Forelimb muscle (tissue), 1 donor: ENCODE data around the gene RCBTB2. TPM values are rescaled to one million over a fixed set of nuclear protein-coding genes. Genes with fewer than 3 reads are reported as not detected.
A peak's percentile ranks its signal among the peaks of the same experiment; 100 is the strongest.
"Not testable (repeated sequence)": the region's sequence is repeated elsewhere in the genome, so short reads cannot be mapped to it uniquely, and the experiment has no call there.

ENCODE experiments used
- DNase-seq: peaks from one replicate; pipeline ENCODE4 v3.0.0-alpha.2; 2013; ENCODE audit warnings: low read depth
- polyA plus RNA-seq: library from polyadenylated mRNA; unstranded; fragments of 120-200 nt; gene quantifications from one replicate; pipeline ENCODE4 v1.2.1, GENCODE V29; 2013; ENCODE audit not compliant: insufficient read length

The RCBTB2 gene
- polyA plus RNA-seq, 1 donor: 20.6 TPM

DNA sequence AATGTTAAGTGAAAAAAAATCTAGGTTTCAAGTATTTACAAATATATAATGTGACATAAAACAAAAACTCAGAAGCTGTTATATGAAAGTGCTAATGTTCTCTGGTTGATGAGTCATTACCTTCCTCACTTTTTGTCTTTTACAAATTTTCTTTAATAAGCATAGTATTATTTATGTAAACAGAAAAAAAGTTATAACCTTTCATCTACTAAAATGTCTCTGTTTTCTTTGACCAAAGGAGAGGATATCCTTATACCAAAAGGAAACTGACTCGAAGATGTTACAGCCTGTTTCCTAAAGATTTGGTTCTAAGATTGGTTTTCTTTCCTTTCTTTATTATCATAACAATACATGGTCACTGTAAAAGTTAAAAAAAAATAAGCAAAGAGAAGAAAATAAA is 38.0 kb downstream of the RCBTB2 start:
- DNase-seq: no peak

DNA sequence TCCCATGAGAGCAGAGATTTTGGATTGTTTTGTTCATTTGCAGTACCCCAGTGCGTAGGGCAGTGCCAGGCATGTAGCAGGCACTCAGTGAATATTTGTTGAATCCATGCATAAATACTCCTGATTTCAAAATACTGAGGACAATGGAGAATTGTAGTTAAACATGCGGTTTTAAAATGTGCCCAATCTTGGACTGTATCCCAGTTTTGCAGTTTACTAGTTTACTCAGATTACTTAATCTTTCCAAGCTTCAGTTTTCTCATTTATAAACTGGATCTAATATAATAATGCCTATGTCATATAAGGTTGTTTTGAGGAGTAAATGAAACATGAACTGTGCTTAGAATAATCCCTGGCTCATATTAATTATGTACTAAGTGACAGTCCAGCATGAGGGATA is 39.0 kb downstream of the RCBTB2 start:
- DNase-seq: no peak

DNA sequence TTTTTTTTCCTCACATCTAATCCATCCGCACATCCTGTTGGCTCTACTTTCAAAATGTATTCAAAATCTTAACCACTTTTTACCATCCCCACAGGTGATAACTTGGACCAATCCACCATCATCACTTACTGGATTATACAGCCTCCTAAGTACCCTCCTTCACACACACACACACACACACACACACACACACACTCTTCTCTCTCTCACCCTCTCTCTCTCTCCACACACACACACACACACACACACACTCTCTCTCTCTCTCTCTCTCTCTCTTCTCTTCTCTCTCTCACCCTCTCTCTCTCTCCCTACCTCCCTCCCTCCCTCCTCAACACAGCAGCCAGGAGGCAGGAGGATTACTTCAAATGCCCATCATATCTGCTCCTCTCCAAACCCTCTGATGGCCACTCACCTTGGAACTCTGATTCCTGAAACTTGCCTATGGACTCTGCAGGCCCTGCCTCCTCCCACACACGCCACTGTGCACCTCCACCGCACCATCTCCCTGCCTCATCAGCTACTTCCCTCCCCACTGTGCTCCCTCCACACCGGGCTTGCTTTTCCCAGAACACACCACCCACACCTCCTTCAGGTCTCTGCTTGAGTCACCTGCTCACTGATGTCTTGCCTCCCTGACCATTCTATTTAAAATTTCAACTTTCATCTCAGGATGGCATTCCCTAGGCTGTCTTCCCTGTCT is 39.7 kb downstream of the RCBTB2 start:
- no peak for DNase-seq

DNA sequence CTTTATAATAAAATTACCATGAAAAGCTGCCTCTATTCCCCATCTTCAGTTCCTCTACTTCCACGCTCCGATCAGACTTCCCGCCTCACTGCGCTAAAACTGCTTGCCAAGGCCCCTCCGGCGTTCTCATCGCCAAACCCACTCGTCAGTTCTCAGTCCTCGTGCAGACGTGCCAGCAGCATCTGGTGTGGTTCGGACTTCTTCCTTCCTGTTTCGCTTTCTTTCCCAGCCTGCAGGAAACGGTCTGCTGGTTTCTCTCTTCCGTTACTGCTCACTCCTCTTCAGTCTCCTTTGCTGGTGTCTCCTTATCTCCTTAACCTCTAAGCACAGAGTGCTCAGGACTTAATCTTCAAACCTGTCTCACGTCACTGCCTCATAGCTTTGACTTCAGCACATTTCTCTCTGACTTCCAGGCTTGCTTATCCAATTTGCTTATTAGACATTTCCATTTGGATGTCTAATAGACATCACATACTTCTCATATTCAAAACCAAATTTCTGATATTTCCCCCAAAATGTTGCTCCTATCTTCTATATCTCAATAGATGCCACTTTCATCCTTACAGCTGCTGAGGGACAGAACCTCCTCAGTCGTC is 40.3 kb downstream of the RCBTB2 start:
- peak; percentile 47 for DNase-seq

DNA sequence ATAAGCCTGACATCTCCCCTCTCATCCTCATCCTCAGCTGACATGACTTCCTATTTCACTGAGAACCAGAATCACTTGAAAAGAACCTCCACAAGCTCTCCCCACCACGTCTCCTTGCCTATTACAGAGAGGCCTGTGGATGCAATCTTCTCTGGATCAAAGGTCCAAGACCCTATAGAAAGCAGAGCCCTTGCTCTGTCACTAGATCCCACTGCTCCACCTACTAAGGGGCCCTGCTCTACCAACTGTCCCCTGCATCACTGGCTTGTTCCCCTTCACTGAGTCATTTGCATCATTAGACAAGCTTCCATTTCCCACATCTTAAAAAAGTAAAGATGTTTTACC is 40.8 kb downstream of the RCBTB2 start:
- no peak for DNase-seq

DNA sequence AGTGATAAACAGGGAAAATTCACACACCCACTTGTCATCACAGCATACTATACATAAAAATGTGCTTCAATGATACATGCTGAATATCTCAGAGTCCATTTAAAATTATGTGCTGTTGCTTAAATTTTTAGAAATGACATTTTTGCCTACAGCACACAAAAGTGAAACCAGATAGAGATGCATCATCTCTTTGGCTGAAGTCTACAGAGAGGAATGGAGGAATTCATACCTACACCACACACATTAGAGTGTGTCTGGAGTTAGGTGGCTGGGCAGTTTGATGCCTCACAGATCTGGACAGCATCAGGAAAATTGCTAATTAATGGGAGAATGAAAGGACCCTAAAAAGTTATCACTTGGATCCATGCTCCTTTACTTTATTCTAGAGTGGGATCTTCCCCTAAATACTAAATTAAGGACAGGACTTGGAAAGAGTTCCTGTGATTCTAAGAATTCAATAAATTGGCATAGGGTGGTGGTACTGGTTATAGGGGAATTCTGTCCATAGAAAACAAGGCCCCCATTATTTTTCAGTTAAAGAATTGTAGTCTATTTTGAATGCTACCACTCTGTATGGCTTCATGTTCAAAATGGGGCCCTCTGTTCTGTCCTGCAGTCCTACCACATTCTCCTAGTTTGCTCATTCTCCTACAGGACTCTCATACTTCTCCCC is 41.3 kb downstream of the RCBTB2 start:
- no peak for DNase-seq

DNA sequence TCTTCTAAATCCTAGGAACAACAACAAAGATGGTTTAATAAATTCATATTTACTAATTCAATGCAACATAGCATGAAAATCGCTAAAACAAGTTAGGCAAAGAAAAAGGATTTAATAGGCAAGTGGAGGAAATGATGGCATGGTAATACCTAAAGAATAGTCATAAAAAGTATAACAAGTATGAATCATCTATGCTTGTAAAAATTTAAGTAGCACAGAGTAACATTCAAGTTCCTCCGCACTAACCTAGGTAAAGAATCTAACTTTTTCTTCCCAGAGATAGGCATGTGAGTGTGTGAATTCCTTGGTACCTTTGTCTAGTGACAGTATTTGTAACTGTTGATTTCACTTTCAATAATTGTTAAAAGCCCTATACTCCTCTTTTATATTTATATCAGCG is 42.6 kb downstream of the RCBTB2 start:
- no peak for DNase-seq

DNA sequence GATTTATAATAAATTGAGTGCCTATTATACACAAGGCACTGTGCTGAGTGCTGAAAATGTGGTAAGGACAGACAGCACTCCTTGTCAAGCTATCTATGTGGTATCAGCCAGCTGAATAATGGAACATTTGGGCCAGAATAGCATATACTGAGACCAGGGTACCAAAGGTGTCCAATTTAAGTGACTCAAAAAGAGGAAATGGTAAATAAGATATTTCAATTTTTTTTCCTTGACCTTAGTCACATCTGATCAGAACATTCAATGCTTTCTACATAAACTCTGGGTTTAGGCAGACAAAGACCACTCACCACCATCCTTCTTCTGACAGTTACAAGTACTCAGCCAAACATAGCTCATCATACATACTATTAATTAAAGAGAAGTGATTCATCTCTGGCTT is 43.2 kb downstream of the RCBTB2 start:
- DNase-seq: no peak

DNA sequence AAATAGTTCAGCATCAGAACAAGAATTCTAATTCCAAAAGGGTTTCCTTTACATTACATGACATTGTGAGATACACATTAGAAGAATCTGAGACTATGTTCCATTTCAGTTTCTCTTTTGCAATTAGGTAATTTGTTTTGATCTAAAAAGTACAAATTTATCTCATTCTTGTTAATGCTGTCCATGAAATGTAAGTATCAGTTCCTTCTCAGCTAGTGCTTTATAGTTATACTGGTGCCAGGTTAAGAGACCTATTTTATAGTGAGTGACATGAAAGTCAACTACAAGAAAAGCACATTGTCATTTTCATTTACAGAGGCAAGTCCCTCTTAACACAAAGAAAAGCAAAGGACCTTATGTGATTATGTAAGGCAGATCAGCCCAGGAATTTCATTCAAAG is 43.9 kb downstream of the RCBTB2 start:
- DNase-seq: no peak

DNA sequence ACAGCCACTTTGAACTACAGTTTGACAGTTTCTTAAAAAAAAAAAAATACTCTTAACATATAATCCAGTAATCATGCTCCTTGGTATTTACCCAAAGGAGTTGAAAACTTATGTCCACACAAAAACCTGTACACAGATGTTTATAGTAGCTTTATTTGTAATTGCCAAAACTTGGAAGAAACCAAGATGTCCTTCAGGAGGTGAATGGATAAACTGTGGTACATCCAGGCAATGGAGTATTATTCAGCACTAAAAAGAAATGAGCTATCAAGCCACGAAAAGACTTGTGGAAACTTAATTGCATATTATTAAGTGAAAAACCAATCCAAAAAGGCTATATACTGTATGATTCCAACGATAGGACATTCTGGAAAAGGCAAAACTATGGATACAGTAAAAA is 44.9 kb downstream of the RCBTB2 start:
- DNase-seq: no peak

DNA sequence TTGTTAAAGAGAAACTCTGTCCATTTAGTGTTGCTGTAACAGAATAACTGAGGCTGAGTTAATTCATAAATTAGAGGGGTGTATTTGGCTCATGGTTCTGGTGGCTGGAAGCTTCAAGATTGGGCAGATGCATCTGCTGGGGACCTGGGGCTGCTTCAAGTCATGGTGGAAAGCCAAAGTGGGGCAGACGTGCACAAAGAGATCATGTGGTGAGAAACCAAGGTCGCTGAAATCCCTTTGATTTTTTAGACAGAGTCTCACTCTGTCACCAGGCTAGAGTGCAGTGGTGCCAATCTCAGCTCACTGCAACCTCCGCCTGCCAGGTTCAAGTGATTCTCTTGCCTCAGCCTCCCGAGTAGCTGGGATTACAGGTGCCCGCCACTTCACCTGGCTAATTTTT is 46.0 kb downstream of the RCBTB2 start:
- no peak for DNase-seq

DNA sequence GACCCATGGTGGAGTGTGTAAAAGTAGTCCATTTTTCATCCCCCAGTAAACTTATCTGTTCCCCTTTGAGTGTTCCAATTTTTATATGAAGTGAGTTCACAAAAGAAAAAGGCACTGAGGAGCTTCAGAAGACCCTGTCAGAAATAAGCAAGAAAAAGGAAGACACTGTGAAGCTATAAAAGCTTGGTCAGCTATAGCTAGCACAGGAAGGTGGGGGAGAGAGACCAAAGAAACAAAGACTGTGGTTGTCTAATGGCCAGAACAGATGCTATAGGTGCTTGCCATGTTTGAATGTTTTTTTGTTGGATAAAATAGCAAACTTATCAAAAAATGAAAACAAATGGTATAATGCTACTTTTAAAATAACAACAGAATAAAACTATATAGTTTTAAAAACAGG is 46.5 kb downstream of the RCBTB2 start:
- DNase-seq: no peak

DNA sequence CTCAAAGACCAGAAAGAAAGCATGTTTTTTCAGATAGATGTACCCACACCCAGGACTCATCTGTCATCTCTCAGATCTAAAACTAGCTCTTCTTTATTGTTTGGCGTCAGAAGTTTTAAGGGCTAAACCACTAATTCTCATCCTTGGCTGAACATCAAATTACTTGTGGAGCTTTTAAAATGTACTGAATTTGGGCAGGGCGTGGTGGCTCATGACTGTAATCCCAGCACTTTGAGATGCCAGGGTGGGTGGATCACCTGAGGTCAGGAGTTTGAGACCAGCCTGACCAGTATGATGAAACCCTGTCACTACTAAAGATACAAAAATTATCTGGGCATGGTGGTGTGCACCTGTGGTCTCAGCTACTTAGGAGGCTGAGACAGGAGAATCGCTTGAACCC is 47.4 kb downstream of the RCBTB2 start:
- DNase-seq: no peak

DNA sequence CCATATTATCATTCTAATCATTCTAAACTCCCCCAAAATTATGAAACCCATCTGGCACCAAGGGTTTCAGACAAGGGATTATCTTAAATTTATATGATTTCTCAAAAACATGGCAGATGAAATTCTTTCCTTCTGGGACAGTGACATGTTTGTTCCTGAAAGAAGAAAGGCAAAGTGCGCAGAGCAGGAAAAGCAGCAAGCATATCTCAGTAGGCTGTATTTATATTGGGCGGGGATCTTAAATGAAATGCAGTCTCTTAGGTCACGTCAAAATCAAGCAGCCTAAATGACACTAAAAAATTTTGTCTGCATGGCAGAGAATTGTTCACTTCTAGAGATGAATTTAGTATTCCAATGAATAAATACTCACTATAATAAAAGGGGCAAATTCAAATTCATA is 49.3 kb downstream of the RCBTB2 start:
- no peak for DNase-seq

DNA sequence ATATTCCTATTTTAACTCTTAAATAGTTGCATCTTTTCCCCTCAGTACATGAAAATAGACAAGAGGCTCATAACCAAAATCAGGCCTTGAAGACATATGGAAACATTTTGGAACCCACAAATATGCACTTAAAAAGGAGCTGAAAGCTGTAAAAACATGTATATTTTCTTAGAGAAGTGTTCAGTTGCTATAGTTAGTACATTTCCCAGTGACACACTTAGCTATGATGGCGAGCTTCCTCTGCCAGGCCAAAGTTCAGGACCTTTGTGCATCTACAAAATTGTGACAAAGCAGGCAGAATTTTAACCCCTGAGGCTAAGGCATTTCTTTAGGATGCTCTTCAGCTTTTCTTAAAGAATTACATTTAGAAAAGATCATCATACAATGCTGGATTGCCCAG is 54.5 kb downstream of the RCBTB2 start:
- DNase-seq: no peak

DNA sequence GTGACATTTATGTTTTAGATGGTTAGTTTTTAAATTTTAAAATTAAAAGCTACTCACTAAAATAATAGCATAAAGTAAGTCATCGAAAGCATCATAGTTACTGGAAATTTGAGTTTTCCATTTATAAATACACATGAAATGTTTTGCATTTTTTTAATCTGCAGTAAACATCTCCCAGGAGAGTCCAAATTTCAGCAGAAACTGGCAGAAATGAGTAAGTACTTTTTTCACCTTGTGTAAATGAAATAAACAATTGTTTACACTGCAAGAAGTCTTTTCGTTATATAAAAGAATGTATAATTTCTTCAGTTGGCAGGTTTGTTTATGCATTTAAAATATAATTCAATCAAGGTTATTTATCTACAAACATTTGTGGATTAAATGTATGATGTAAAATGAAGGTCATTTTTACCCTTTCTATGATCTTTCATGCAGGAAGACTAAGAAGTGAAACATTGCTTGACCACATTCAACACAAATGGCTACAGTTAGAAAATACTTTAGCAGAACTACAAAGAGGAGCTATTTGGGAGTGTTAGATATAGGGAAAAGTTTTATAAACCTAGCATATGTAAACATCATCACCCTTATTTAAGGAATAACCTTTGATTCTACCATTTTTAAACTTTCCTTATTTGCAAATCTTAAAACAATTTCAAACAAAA is 55.6 kb downstream of the RCBTB2 start:
- no peak for DNase-seq

DNA sequence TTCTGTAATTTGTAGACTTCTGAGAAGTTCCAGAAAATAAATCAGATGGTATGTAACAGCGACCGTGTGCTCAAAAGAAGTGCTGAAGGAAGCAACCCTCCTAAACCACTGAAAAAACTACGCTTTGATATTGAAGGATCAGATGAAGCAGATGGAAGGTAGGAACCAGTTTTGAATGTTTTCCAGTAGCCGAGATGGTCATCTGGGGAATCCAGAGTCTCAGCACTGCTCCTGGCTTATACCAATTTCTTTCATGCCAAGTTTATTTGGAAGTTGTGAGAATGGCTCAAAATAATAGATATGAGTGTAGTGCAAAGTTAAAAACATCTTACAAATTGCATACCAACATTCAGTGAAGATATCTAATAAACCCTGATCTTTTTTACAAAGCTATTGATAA is 56.2 kb downstream of the RCBTB2 start:
- no peak for DNase-seq

DNA sequence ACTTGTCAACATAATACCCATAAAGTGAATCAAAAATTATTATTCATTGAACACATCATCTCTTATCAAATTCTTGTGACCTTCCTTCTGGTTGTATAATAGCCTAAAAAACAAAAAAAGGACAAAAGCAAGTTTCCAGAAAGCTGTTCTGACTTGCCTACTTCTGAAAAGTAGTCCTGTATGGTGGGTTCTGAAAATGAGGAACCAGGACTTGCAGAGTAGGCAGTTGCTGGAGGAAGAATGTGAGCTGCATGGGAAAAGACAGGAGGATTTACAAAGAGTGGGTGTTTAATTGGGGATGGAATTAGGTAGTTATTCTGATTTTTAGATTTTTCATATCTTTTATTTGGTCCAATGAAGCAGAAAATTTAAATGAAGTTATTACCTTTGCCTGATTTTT is 56.7 kb downstream of the RCBTB2 start:
- no peak for DNase-seq

DNA sequence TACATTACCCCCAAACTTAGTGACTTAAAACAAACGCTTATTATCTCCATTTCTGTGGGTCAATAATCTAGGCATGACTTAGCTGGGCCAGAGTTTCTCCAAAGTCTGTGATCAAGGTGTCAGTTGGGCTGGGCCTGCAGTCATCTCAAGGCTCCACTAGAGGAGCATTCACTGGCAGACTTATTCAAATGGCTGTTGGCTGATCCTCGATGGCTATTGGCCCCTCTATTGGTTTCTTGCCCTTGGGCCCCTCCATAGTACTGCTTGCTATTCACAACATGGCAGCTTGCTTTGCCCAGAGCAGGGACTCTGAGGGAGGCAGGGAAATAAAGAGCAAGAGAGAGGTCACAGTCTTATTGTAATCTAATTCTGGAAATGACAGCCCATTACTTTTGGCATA is 57.6 kb downstream of the RCBTB2 start:
- no peak for DNase-seq

DNA sequence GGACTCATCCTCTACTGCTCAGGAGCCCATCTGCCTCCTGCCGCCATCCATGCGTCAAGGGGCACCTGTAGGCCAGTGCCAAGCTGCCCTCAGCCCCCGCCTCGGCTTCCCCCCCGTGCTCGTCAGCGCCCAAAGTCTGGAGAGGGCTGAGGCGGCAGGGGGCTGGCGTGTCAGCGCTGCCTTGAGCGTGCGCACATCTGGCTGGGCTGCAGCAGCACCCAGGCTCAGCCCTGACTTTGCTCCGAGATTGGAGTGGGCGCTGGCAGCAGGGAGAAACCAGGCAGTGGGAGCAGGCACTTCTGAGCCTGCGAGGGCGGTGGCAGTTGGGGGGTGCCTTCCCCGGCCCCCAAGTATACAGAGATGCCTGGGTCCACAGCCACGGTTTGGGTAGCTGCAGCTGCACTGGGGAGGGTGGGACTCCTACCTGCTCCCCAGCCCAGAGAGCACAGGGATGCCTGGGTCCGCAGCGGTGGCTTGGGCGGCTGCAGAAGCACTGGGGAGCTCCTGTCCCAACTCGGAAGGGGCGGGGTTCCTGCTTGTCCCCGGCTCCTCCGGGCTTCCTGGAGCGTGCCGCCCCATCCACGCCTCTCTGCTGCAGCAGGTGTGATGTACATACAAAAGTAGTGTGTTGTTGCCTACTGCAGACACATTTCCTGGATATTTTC is 75.2 kb downstream of the RCBTB2 start:
- no peak for DNase-seq

DNA sequence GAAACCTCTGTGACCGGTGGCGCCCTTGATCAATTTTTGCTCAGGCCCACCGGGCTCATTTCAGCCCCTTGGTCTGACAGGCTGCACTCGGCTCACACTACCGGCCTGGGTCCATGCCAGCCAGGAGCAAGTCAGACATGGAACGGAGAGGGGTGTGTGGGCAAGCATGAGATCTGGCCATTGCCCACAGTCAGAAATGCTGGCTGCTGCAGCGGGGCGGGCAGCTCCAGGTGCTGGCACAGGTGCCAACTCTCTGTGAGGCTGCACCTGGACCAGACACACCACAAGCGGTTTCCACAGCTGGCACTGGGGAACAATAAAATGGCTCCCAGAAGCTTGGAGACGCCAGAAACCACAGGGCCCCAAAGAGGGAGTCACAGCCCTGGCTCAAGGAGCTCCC is 76.3 kb downstream of the RCBTB2 start:
- DNase-seq: no peak

DNA sequence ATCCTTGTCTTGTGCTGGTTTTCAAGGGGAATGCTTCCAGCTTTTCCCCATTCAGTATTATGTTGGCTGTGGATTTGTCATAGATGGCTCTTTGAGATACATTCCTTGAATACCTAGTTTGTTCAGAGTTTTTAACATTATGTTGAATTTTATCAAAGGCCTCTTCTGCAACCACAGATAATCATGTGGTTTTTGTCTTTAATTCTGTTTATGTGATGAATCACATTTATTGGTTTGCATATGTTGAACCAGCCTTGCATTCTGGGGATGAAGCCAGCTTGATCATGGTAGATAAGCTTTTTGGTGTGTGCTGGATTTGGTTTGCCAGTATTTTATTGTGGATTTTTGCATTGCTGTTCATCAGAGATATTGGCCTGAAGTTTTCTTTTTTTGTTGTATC is 81.7 kb downstream of the RCBTB2 start:
- not testable (repeated sequence) for DNase-seq
